NOMO-1 (cell line): ENCODE data around the gene WBP1L.

Experiments used
- DNase-seq, 2 experiments: peaks; one replicate each; lab custom pipeline; 2025; ENCODE audit not compliant: unreplicated experiment in 2 of 2; lab: John Stamatoyannopoulos, UW

The WBP1L gene

GRCh38 chr10:102777711-102778453 lies 34.1 kb downstream of the WBP1L start:
- no peak for DNase-seq

- DNase-seq = no peak
Observed at GRCh38 chr10:102778781-102779180, 35.0 kb downstream of the WBP1L start.

GRCh38 chr10:102779680-102780526 lies 36.2 kb downstream of the WBP1L start:
- DNase-seq = no peak

- DNase-seq = no peak
Observed at GRCh38 chr10:102780527-102780808, 36.7 kb downstream of the WBP1L start.

GRCh38 chr10:102781090-102781920 lies 37.6 kb downstream of the WBP1L start:
- no peak for DNase-seq

GRCh38 chr10:102781921-102782557 lies 38.3 kb downstream of the WBP1L start:
- no peak for DNase-seq

GRCh38 chr10:102782673-102783551 lies 39.2 kb downstream of the WBP1L start:
- DNase-seq = peak in 1 of 2 experiments; percentile 32

GRCh38 chr10:102783568-102783967 lies 39.8 kb downstream of the WBP1L start:
- peak; percentile 20 to 58 for DNase-seq

GRCh38 chr10:102785818-102786217 lies 42.1 kb downstream of the WBP1L start:
- peak; percentile 87 to 91 for DNase-seq

GRCh38 chr10:102791754-102792395 lies 48.1 kb downstream of the WBP1L start:
- DNase-seq = no peak

- DNase-seq = peak; percentile 73 to 91
Observed at GRCh38 chr10:102795453-102796406, 52.0 kb downstream of the WBP1L start.

GRCh38 chr10:102796407-102797176 lies 52.8 kb downstream of the WBP1L start:
- peak; percentile 90 to 92 for DNase-seq

GRCh38 chr10:102799691-102800471 lies 56.1 kb downstream of the WBP1L start:
- DNase-seq = no peak

- no peak for DNase-seq
Observed at GRCh38 chr10:102800611-102801335, 57.0 kb downstream of the WBP1L start.

- no peak for DNase-seq
Observed at GRCh38 chr10:102801496-102801895, 57.7 kb downstream of the WBP1L start.

GRCh38 chr10:102801978-102802377 lies 58.2 kb downstream of the WBP1L start:
- DNase-seq = peak in 1 of 2 experiments; percentile 23
